ENCODE results near the gene PEPD.

The PEPD gene

DNA sequence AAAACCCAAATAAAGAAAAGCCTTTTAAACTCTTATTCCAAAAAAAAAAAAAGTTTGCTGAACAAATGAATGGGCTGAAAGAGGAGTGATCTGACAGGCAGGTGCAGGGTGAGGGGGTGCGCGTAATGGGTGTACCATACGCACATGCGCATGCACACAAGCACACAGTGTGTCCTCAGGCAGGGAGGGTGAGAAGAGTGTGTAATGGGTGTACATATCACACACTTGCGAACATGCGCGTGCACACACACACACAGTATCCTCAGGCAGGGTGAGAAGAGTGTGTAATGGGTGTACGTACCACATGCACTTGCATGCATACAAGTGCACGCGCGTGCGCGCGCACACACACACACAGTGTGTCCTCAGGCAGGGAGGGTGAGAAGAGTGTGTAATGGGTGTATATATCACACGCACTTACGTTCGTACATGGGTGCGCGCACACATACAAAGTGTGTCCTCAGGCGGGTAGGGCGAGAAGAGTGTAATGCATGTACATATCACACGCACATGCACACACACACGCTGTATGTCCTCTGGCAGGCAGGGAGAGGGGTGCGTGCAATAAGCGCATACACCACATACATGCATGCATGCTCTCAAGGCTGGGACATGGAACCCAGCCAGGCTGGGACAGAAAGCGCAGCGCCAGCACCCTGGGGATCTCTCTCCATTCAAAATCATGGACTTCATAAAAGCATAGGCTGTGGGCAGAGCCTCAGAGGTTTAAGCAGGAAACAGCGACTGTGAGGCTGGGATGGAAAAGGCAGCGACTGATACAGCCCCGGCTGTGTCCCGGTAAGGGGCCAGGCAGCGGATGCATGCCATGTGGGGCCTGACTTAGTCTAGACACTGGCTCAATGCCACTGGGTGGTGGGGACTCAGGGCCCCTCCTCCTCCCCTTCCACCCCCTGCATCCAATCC lies 77.7 kb downstream of the PEPD start:
- Histone ChIP-seq H3K27ac (ENCODE audit: low read depth, low read length) (no peak overlapping the region), H3K27me3 (ENCODE audit: control insufficient read depth, insufficient read depth, low read length) (no peaks in the 10 kb centered on the region), H3K9me3 (ENCODE audit: control insufficient read depth, insufficient read depth, low read length) (no peaks in the 10 kb centered on the region), H3K4me1 (ENCODE audit: control insufficient read depth, insufficient read depth, low read length) (no peaks in the 10 kb centered on the region), H3K9ac (ENCODE audit: low read depth, low read length) (no peak overlapping the region), H3K4me3 (ENCODE audit: low read depth, low read length) (no peak overlapping the region), H3K36me3 (ENCODE audit: control insufficient read depth, insufficient read depth, low read length) (peaks cover 5% of the 10 kb centered on the region; the same call in 1 of the 2 replicates)

- Histone ChIP-seq H3K27me3 (ENCODE audit: control insufficient read depth, insufficient read depth, low read length) (no peaks in the 10 kb centered on the region), H3K4me1 (ENCODE audit: control insufficient read depth, insufficient read depth, low read length) (no peaks in the 10 kb centered on the region), H3K9me3 (ENCODE audit: control insufficient read depth, insufficient read depth, low read length) (no peaks in the 10 kb centered on the region), H3K4me3 (ENCODE audit: low read depth, low read length) (no peak overlapping the region), H3K9ac (ENCODE audit: low read depth, low read length) (no peak overlapping the region), H3K27ac (ENCODE audit: low read depth, low read length) (no peak overlapping the region), H3K36me3 (ENCODE audit: control insufficient read depth, insufficient read depth, low read length) (peaks cover 5% of the 10 kb centered on the region; the same call in 1 of the 2 replicates)
Measured at GRCh38 chr19:33442706-33443105, 78.9 kb downstream of the PEPD start.

DNA sequence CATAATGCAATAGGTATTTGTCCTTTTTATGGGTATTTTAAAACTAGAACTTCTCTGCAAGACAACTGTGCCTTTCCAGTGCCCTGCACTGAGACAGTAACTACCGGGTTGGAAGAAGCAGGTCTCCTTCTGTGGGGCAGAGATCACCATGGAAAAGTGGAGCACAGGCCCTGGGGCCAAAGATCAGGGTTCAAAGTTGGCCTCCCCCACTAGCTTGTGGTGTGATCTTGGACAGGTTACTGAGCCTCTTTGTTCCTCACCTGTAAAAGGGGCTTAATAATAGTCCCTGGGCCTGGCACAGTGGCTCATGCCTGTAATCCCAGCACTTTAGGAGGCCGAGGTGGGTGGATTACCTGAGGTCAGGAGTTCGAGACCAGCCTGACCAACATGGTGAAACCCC lies 79.8 kb downstream of the PEPD start:
- Histone ChIP-seq H3K27me3 (ENCODE audit: control insufficient read depth, insufficient read depth, low read length) (no peaks in the 10 kb centered on the region), H3K36me3 (ENCODE audit: control insufficient read depth, insufficient read depth, low read length) (peaks cover 5% of the 10 kb centered on the region; the same call in 1 of the 2 replicates), H3K27ac (ENCODE audit: low read depth, low read length) (no peak overlapping the region), H3K9me3 (ENCODE audit: control insufficient read depth, insufficient read depth, low read length) (no peaks in the 10 kb centered on the region), H3K4me3 (ENCODE audit: low read depth, low read length) (no peak overlapping the region), H3K4me1 (ENCODE audit: control insufficient read depth, insufficient read depth, low read length) (no peaks in the 10 kb centered on the region), H3K9ac (ENCODE audit: low read depth, low read length) (no peak overlapping the region)

- Histone ChIP-seq H3K9ac (ENCODE audit: low read depth, low read length) (no peak overlapping the region), H3K4me3 (ENCODE audit: low read depth, low read length) (no peak overlapping the region), H3K4me1 (ENCODE audit: control insufficient read depth, insufficient read depth, low read length) (no peaks in the 10 kb centered on the region), H3K27ac (ENCODE audit: low read depth, low read length) (no peak overlapping the region), H3K27me3 (ENCODE audit: control insufficient read depth, insufficient read depth, low read length) (no peaks in the 10 kb centered on the region), H3K9me3 (ENCODE audit: control insufficient read depth, insufficient read depth, low read length) (no peaks in the 10 kb centered on the region), H3K36me3 (ENCODE audit: control insufficient read depth, insufficient read depth, low read length) (peaks cover 5% of the 10 kb centered on the region; the same call in 1 of the 2 replicates)
Measured at GRCh38 chr19:33441277-33441699, 80.3 kb downstream of the PEPD start.

- Histone ChIP-seq H3K4me1 (ENCODE audit: control insufficient read depth, insufficient read depth, low read length) (no peaks in the 10 kb centered on the region), H3K27me3 (ENCODE audit: control insufficient read depth, insufficient read depth, low read length) (no peaks in the 10 kb centered on the region), H3K9me3 (ENCODE audit: control insufficient read depth, insufficient read depth, low read length) (no peaks in the 10 kb centered on the region), H3K4me3 (ENCODE audit: low read depth, low read length) (no peak overlapping the region), H3K27ac (ENCODE audit: low read depth, low read length) (no peak overlapping the region), H3K9ac (ENCODE audit: low read depth, low read length) (no peak overlapping the region), H3K36me3 (ENCODE audit: control insufficient read depth, insufficient read depth, low read length) (peaks cover 5% of the 10 kb centered on the region; the same call in 1 of the 2 replicates)
Measured at GRCh38 chr19:33440682-33441081, 80.9 kb downstream of the PEPD start.

- Histone ChIP-seq H3K9me3 (ENCODE audit: control insufficient read depth, insufficient read depth, low read length) (no peaks in the 10 kb centered on the region), H3K36me3 (ENCODE audit: control insufficient read depth, insufficient read depth, low read length) (peaks cover 5% of the 10 kb centered on the region; the same call in 1 of the 2 replicates), H3K4me1 (ENCODE audit: control insufficient read depth, insufficient read depth, low read length) (peaks cover 2% of the 10 kb centered on the region; the same call in 1 of the 2 replicates)
Measured at GRCh38 chr19:33440241-33440640, 81.3 kb downstream of the PEPD start.

DNA sequence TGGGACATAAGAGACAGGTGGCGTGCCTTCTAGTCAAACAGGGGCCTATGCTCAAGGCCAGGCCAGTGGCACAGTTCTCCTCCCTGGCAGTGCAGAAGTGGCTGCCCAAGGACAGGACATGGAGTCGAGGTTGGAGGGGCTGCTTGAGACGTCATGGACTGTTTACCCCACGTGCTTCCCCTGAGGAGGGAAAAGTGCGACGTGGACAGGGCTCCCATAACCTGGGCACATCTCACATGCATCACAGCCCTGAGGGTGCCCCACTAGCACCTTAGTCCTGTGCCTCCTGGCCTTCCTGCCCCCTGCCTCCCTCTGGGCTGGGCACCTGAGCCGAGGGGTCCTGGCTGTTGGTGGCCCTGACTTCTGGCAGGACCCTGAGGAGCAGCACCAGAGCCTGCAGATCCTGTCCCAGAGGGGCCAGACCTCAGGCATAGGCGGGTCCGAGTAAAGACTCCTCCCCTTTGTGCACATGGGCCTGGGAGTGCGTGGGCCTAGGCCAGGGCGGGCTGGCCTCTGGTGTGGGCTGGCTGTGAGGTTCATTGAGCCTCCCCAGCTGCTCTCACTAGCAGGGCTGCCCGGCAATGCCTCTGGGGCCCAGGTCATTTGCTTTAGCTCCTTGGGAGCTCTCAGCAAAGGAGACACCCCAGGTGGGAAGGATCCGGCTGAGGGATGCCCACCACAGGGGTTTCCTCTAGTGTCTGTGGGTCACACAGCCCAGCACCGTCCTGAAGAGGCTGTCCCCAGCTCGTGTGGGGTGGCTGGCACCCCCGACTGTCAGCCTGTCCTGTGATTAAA lies 82.4 kb downstream of the PEPD start:
- Histone ChIP-seq H3K36me3 (ENCODE audit: control insufficient read depth, insufficient read depth, low read length) (peaks cover 5% of the 10 kb centered on the region; the same call in 1 of the 2 replicates), H3K9me3 (ENCODE audit: control insufficient read depth, insufficient read depth, low read length) (no peaks in the 10 kb centered on the region), H3K4me3 (ENCODE audit: low read depth, low read length) (no peak overlapping the region), H3K27me3 (ENCODE audit: control insufficient read depth, insufficient read depth, low read length) (no peaks in the 10 kb centered on the region), H3K4me1 (ENCODE audit: control insufficient read depth, insufficient read depth, low read length) (peaks cover 5% of the 10 kb centered on the region; the same call in 1 of the 2 replicates), H3K27ac (ENCODE audit: low read depth, low read length) (no peak overlapping the region), H3K9ac (ENCODE audit: low read depth, low read length) (no peak overlapping the region)

More at GRCh38 chr19:33440241-33440640, 81.3 kb downstream of the PEPD start:
- Histone ChIP-seq H3K27ac (ENCODE audit: low read depth, low read length) (no peak overlapping the region), H3K27me3 (ENCODE audit: control insufficient read depth, insufficient read depth, low read length) (no peaks in the 10 kb centered on the region), H3K4me3 (ENCODE audit: low read depth, low read length) (no peak overlapping the region), H3K9ac (ENCODE audit: low read depth, low read length) (no peak overlapping the region)

DNA sequence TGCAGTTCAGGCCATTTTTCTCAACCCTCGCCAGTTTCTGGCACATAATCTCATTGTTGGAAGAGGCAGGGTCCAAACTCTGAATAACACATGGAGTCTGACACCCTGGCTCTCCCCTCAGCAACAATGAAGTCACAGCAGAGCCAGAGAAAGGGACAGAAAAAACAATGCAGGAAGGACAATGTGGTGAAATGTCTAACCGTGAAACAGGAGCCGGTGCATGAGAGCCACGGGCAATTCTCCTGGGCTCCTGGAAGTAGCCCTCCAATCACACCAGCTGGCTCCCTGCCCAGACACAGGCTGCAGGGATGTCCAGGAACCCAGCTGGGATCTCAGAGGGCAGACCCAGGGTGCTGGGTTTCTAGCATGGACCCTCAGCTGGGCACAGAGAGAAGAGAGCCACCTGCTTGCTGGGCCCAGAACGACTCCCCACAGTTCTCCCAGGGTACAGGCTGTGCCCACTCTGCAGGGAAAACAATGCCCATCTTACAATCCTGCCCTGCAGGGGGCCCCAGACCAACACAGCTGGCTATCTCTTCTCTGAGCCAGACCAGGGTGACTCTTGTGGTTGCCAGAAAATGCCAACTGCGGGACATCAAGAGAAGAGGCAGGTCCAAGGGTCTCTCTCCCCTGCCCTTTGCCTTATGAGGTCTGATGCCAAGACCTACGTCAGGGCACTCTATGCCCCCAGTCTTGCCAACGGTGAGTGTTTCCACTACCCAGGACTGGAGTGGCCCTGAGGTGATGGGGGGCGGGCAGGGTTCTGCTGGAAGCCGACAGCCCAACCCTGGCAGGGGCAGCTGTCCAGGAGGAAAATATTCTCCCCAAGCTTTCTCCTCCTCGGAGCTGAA lies 83.5 kb downstream of the PEPD start:
- no peaks in the 10 kb centered on the region for H3K9me3 ChIP-seq (ENCODE audit: control insufficient read depth, insufficient read depth, low read length)
- no peak overlapping the region for H3K9ac ChIP-seq (ENCODE audit: low read depth, low read length)
- no peak overlapping the region for H3K4me3 ChIP-seq (ENCODE audit: low read depth, low read length)
- H3K36me3 ChIP-seq (ENCODE audit: control insufficient read depth, insufficient read depth, low read length) = no peaks in the 10 kb centered on the region
- no peak overlapping the region for H3K27ac ChIP-seq (ENCODE audit: low read depth, low read length)
- H3K4me1 ChIP-seq (ENCODE audit: control insufficient read depth, insufficient read depth, low read length) = peaks cover 5% of the 10 kb centered on the region; the same call in 1 of the 2 replicates
- H3K27me3 ChIP-seq (ENCODE audit: control insufficient read depth, insufficient read depth, low read length) = no peaks in the 10 kb centered on the region

- Histone ChIP-seq H3K4me1 (ENCODE audit: control insufficient read depth, insufficient read depth, low read length) (peaks cover 5% of the 10 kb centered on the region; the same call in 1 of the 2 replicates), H3K4me3 (ENCODE audit: low read depth, low read length) (no peak overlapping the region), H3K9me3 (ENCODE audit: control insufficient read depth, insufficient read depth, low read length) (no peaks in the 10 kb centered on the region), H3K9ac (ENCODE audit: low read depth, low read length) (no peak overlapping the region), H3K36me3 (ENCODE audit: control insufficient read depth, insufficient read depth, low read length) (no peaks in the 10 kb centered on the region), H3K27ac (ENCODE audit: low read depth, low read length) (no peak overlapping the region), H3K27me3 (ENCODE audit: control insufficient read depth, insufficient read depth, low read length) (no peaks in the 10 kb centered on the region)
Measured at GRCh38 chr19:33437393-33437820, 84.2 kb downstream of the PEPD start.
